ENCODE measurements around the gene CDCA7L. TPM values are rescaled to one million over a fixed set of nuclear protein-coding genes. Genes with fewer than 3 reads are reported as not detected.

The CDCA7L gene
- total and polyA plus RNA-seq, 5 donors = 29.7 to 89.6 (median 60.2) TPM

DNA sequence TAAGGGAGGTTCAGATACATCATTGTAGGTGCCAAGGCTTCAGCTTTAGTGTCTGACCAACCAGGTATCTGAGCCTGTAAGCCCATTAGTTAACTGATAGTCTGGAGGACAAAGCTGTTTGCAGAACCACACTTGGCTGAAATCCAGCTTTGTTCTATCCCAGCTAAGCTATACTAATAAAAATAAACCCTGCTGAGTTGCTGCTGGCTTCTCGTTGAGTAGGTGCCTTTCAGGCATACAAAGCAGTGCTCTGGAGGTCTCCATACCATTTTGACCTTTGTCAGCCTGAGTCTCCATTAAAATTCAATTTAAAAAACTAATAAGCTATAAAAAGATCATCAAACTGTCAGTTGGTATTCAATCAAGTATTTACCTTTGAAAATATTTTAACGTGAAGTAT lies 22.0 kb downstream of the CDCA7L start:
- H3K4me1 ChIP-seq (ENCODE audit: control insufficient read depth, insufficient read depth, low read length) = peaks cover 4% of the 10 kb centered on the region
- intact Hi-C loops (cut with DNase I) = no loop called here
- peak; percentile 54 to 74 for ATAC-seq

DNA sequence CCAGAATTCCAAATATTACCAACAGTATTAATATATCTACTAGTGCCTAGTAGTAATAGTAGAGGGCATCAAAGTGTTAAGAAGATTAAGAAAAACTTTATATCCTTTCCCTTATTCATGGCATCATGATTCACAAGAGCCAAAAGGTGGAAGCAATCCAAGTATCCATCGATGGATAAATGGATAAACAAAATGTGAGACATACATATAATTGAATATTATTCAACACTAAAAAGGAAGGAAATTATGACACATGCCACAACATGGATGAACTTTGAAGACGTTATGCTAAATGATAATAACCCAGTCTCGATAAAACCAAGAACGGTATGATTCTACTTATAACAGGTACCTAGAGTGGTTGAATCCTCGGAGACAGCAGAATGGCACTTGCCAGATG lies 23.1 kb downstream of the CDCA7L start:
- peaks cover 4% of the 10 kb centered on the region for H3K4me1 ChIP-seq (ENCODE audit: control insufficient read depth, insufficient read depth, low read length)

More for the DNA sequence above, 22.0 kb downstream of the CDCA7L start:
- no peaks in the 10 kb centered on the region for H3K9me3 ChIP-seq (ENCODE audit: control insufficient read depth, low read length)
- no peak overlapping the region for H3K4me3 ChIP-seq (ENCODE audit: low read length)
- no peaks in the 10 kb centered on the region for H3K27me3 ChIP-seq (ENCODE audit: control insufficient read depth, insufficient read depth)
- DNase-seq = no peak
- WGBS = 50% methylated on average over 2 of the region's 2 CpGs
- H3K27ac ChIP-seq (ENCODE audit: low read length) = peak overlapping the region; percentile 42

DNA sequence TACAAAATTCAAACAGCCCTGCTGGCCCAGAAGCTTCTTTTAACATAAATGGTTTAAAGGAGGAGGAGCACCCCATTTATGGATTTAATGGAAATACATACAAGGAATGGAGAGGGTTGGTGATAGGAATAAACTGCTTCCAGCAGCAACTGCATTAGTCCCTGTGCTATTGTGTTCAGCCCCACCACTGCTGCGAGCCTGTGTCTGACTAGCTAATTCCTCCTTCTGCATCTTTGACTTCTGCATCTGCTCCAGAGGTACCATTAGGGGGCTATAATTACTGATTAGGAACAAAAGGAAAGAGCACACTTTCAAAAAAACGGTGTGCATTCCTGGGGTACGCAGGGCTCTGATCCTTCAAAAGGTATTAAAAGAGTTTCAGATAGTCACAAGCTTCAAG lies 24.8 kb downstream of the CDCA7L start:
- no peaks in the 10 kb centered on the region for H3K9me3 ChIP-seq (ENCODE audit: control insufficient read depth, low read length)
- WGBS = 53% methylated on average over 3 of the region's 3 CpGs
- no peaks in the 10 kb centered on the region for H3K27me3 ChIP-seq (ENCODE audit: control insufficient read depth, insufficient read depth)
- ATAC-seq (no peak), DNase-seq (no peak)
- intact Hi-C loops (cut with DNase I) = no loop called here
- H3K27ac ChIP-seq (ENCODE audit: low read length) = no peak overlapping the region
- H3K4me3 ChIP-seq (ENCODE audit: low read length) = no peak overlapping the region
- peaks cover 7% of the 10 kb centered on the region for H3K4me1 ChIP-seq (ENCODE audit: control insufficient read depth, insufficient read depth, low read length)

More for the DNA sequence above, 23.1 kb downstream of the CDCA7L start:
- intact Hi-C loops (cut with DNase I) = no loop called here
- 77% methylated on average over 5 of the region's 5 CpGs for WGBS
- ATAC-seq (no peak), DNase-seq (no peak)
- no peak overlapping the region for H3K27ac ChIP-seq (ENCODE audit: low read length)
- no peaks in the 10 kb centered on the region for H3K27me3 ChIP-seq (ENCODE audit: control insufficient read depth, insufficient read depth)
- H3K4me3 ChIP-seq (ENCODE audit: low read length) = no peak overlapping the region
- no peaks in the 10 kb centered on the region for H3K9me3 ChIP-seq (ENCODE audit: control insufficient read depth, low read length)

DNA sequence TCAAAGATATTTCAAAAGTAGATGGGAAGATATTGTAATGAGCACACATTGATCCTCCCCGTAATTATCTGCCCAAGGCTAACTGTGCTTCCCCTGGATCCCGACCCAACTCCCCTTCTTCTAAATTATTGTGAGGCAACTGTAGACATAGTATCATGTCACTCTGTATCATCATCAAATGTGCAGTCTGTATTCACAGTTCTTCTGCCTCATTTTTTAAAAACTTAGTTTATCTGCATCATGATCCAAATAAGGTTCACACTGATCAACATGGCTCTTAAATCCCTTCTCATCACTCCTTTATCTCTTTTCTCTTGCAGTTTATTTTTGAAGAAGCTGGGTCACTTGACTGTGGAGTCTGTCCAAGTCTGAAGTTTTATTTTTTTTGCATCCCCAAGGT lies 27.5 kb downstream of the CDCA7L start:
- peaks cover 9% of the 10 kb centered on the region for H3K4me1 ChIP-seq (ENCODE audit: control insufficient read depth, insufficient read depth, low read length)
- no peak overlapping the region for H3K27ac ChIP-seq (ENCODE audit: low read length)
- no peaks in the 10 kb centered on the region for H3K9me3 ChIP-seq (ENCODE audit: control insufficient read depth, low read length)
- 72% methylated on average over 2 of the region's 2 CpGs for WGBS
- no peak overlapping the region for H3K4me3 ChIP-seq (ENCODE audit: low read length)
- no peak for ATAC-seq
- intact Hi-C loops (cut with DNase I) = no loop called here
- no peaks in the 10 kb centered on the region for H3K27me3 ChIP-seq (ENCODE audit: control insufficient read depth, insufficient read depth)
- DNase-seq = no peak

DNA sequence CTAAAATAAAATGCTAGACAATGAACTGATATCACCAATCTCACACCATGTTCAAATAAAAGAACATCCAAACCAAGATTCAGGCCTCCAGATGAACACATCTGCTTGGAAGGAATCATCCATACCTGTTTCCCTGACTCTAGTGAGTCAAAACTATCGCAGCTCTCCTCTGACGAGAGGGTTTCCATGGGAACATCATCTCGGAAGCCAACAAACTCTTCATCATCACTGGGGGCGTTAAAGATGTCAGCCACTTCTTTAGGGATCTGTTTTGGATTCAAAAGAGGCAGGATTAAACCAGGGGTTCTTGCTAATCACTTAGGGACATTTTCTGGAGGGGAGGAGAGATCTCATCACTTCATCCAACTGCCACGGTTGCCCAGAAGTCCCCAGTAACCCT lies 29.1 kb downstream of the CDCA7L start:
- intact Hi-C loops (cut with DNase I) = no loop called here
- Histone ChIP-seq H3K4me1 (ENCODE audit: control insufficient read depth, insufficient read depth, low read length) (peaks cover 11% of the 10 kb centered on the region), H3K4me3 (ENCODE audit: low read length) (no peak overlapping the region), H3K27me3 (ENCODE audit: control insufficient read depth, insufficient read depth) (no peaks in the 10 kb centered on the region), H3K27ac (ENCODE audit: low read length) (no peak overlapping the region), H3K9me3 (ENCODE audit: control insufficient read depth, low read length) (no peaks in the 10 kb centered on the region)
- DNase-seq (no peak), ATAC-seq (no peak)
- WGBS = 65% methylated on average over 5 of the region's 5 CpGs

DNA sequence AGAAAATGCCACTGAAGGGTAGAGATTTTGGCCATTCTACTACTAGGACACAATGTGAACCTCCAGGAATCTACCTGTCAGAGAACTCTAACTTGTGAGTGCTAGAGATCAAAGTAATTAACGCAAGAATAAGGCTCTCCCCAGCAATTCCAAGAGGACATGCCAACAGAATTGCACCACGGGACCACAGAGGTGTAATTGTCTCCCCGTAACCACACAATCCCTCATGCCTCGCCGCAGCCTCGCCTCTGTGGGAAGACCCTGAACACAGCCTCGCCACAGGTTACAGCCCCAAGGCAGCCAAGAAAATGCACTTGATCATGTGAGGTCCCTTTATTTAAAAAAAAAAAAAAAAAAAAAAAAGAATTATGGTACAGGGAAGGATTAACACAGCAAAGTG lies 29.5 kb downstream of the CDCA7L start:
- Histone ChIP-seq H3K9me3 (ENCODE audit: control insufficient read depth, low read length) (no peaks in the 10 kb centered on the region), H3K27me3 (ENCODE audit: control insufficient read depth, insufficient read depth) (no peaks in the 10 kb centered on the region), H3K4me3 (ENCODE audit: low read length) (no peak overlapping the region), H3K27ac (ENCODE audit: low read length) (no peak overlapping the region), H3K4me1 (ENCODE audit: control insufficient read depth, insufficient read depth, low read length) (peaks cover 11% of the 10 kb centered on the region)
- WGBS = 93% methylated on average over 7 of the region's 7 CpGs
- intact Hi-C loops (cut with DNase I) = no loop called here
- DNase-seq = no peak
- ATAC-seq = no peak

DNA sequence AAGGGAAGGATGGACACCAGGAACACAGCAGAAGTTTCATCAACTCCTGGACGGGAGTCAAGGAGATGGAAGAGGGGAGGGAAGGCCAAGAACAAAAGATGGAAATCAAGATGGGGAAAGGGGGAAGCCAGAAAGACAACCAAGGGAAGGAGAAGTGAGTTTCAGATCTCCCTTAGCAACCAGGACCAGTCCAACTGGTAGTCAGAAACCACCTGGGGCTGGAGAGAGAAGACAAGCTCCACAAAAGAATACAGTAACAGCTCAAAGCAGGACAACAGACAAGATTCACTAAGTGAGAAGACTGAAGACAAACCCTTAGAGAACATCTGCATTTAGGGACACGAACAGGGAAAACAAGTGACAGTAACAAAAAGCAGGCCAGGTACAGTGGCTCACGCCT lies 30.6 kb downstream of the CDCA7L start:
- intact Hi-C loops (cut with DNase I) = no loop called here
- 91% methylated on average over 3 of the region's 3 CpGs for WGBS
- H3K9me3 ChIP-seq (ENCODE audit: control insufficient read depth, low read length) = no peaks in the 10 kb centered on the region
- no peaks in the 10 kb centered on the region for H3K27me3 ChIP-seq (ENCODE audit: control insufficient read depth, insufficient read depth)
- DNase-seq = no peak
- H3K4me1 ChIP-seq (ENCODE audit: control insufficient read depth, insufficient read depth, low read length) = peaks cover 9% of the 10 kb centered on the region
- H3K4me3 ChIP-seq (ENCODE audit: low read length) = no peak overlapping the region
- H3K27ac ChIP-seq (ENCODE audit: low read length) = no peak overlapping the region
- no peak for ATAC-seq

DNA sequence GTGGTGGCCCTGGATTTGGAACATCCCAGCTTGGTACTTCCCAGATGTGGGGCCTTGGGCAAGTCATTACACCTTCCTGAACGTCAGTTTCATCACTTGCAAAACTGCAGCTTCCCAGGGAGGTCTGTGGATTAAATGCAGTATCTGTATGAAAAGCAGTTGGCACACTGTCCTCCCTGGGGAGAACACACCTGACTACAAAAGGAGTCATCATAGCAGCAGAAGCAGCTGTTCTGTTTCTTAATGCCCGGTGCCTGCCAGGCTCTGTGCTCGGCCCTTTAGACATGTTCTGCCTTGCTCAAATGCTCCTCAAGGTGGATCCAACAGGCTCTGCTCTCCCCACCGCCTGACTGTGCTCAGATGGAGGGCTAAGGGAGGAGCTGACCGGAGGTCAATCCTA lies 31.0 kb downstream of the CDCA7L start:
- intact Hi-C loops (cut with DNase I) = no loop called here
- WGBS = 89% methylated on average over 5 of the region's 5 CpGs
- no peak overlapping the region for H3K27ac ChIP-seq (ENCODE audit: low read length)

DNA sequence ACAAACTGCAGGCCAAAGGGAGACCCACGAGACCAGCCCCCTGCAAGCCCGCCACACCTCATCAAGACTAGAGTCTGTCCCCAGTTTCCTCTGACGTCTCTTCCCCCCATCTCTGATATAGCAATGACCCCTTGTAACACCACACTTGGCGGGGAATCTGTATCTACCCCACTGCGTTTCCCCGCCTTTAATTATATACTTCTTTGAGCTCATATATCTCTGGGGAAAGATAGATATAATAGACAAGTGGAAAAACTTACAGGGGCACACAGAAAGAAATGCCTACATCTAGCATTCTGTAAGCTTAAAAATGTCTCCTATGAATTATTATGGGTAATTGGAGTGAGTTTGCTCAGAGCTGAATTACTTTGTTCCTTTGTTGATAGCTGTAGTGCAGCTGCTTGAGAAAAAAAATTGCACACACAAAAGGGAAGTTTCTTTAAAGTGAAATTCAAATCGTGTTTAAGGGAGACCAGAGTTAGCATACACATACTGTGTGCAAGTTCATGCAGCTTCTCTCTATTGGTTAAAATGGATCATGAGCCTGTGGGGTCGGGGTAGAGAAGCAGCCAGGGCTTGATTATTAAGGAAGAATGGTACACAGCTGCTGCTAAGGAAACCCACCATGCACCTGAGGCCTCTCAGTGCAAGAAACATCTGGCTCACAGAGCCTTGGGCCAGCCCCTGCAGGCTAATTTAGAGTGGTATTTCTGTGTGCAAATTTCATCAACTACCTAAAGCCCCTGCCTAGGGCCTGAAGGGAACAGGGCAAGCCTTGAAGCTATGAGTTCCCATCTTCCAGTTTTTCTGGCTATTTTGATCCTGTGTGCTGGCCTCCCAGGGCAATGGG lies 32.5 kb downstream of the CDCA7L start:
- DNase-seq (no peak), ATAC-seq (no peak)
- intact Hi-C loops (cut with DNase I) = no loop called here
- WGBS = 70% methylated on average over 8 of the region's 8 CpGs
- Histone ChIP-seq H3K27me3 (ENCODE audit: control insufficient read depth, insufficient read depth) (no peaks in the 10 kb centered on the region), H3K27ac (ENCODE audit: low read length) (peak overlapping the region; percentile 74), H3K9me3 (ENCODE audit: control insufficient read depth, low read length) (no peaks in the 10 kb centered on the region), H3K4me3 (ENCODE audit: low read length) (no peak overlapping the region), H3K4me1 (ENCODE audit: control insufficient read depth, insufficient read depth, low read length) (peaks cover 7% of the 10 kb centered on the region)

More for the DNA sequence above, 31.0 kb downstream of the CDCA7L start:
- no peak for ATAC-seq
- Histone ChIP-seq H3K4me3 (ENCODE audit: low read length) (no peak overlapping the region), H3K4me1 (ENCODE audit: control insufficient read depth, insufficient read depth, low read length) (peaks cover 9% of the 10 kb centered on the region), H3K9me3 (ENCODE audit: control insufficient read depth, low read length) (no peaks in the 10 kb centered on the region), H3K27me3 (ENCODE audit: control insufficient read depth, insufficient read depth) (no peaks in the 10 kb centered on the region)
- DNase-seq = no peak

DNA sequence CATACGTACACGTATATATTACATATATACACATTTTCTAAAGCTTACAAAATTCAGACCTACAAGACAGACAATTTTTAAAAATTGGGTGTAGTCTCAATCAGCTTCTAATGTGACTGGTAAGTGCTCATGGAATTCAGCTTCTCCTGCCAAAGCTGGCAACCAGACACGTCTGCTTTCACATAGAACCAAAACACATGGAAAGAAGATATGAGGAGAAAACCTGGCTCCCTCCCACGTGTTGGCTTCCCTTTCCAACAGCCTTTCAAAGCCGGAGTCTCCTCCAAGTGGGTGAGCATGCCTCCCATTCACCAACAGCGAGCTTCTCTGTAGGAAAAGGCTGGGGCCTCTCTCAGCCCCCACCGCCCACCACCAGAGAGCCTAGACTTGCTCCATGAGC lies 33.4 kb downstream of the CDCA7L start:
- Histone ChIP-seq H3K4me3 (ENCODE audit: low read length) (no peak overlapping the region), H3K27ac (ENCODE audit: low read length) (peak overlapping the region; percentile 75), H3K9me3 (ENCODE audit: control insufficient read depth, low read length) (no peaks in the 10 kb centered on the region), H3K27me3 (ENCODE audit: control insufficient read depth, insufficient read depth) (no peaks in the 10 kb centered on the region), H3K4me1 (ENCODE audit: control insufficient read depth, insufficient read depth, low read length) (peaks cover 7% of the 10 kb centered on the region)
- intact Hi-C loops (cut with DNase I) = no loop called here
- peak; percentile 55 to 78 (median 75) for DNase-seq
- ATAC-seq = peak; percentile 59 to 61
- 49% methylated on average over 7 of the region's 7 CpGs for WGBS

DNA sequence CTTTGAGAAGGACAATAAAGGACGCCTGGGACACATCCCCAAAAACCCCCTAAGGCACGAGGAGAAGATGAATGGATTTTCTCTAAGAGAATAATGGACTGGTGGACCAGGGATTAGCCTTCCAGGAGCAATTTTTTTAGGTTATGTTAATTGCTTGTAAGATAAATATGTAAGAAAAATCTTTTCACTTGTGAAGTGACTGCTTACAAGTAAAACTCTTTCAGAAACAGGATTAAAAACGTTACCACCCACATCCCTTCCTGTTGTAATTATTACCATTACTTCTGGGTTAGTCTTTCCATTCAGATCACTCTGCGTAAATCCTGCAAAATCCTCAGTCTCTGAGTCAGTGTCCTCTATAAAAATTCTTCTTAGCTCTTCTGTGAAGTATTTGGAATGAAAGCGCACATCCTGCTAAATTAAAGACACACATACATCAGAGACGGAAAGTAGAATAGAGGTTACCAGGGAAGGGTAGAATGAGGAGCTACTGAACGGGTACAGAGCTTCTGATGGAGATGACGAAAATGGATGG lies 34.3 kb downstream of the CDCA7L start:
- ATAC-seq (no peak), DNase-seq (no peak)
- Histone ChIP-seq H3K27ac (ENCODE audit: low read length) (peak overlapping the region; percentile 57), H3K4me3 (ENCODE audit: low read length) (no peak overlapping the region), H3K4me1 (ENCODE audit: control insufficient read depth, insufficient read depth, low read length) (peaks cover 5% of the 10 kb centered on the region), H3K27me3 (ENCODE audit: control insufficient read depth, insufficient read depth) (no peaks in the 10 kb centered on the region), H3K9me3 (ENCODE audit: control insufficient read depth, low read length) (no peaks in the 10 kb centered on the region)
- 81% methylated on average over 8 of the region's 8 CpGs for WGBS
- intact Hi-C loops (cut with DNase I) = no loop called here

Measured in right cardiac atrium (tissue), 5 donors.